Measurements from ENCODE around the gene FOXP1. TPM values are rescaled to one million over a fixed set of nuclear protein-coding genes. Genes with fewer than 3 reads are reported as not detected.

FOXP1 gene
- total and polyA plus RNA-seq, 2 of the 13 experiments (the other 11 are each of a cell fraction or from before 2014, with no cell fraction given), result 40.4 to 59.0 TPM

- TF ChIP-seq RBM39 (IDR thresholded peaks at IDR 0.05; ENCODE audit: low read depth, low read length, poor library complexity, severe bottlenecking) (no peak), PHF20 (CRISPR knock-in tag; IDR thresholded peaks at IDR 0.05) (no peak), SIN3B (IDR thresholded peaks at IDR 0.05; ENCODE audit: low read length) (no peak), SOX6 (IDR thresholded peaks at IDR 0.05) (no peak), SOX6 (CRISPR knock-in tag; IDR thresholded peaks at IDR 0.05) (peak; percentile 95), IKZF4 (CRISPR knock-in tag; IDR thresholded peaks at IDR 0.05; ENCODE audit: borderline replicate concordance, low read depth, not compliant biosample characterization) (no peak), ZNF329 (CRISPR knock-in tag; IDR thresholded peaks at IDR 0.05; ENCODE audit: low read depth) (no peak), ZSCAN31 (CRISPR knock-in tag; IDR thresholded peaks at IDR 0.05; ENCODE audit: low read depth) (no peak), ZNF567 (CRISPR knock-in tag; IDR thresholded peaks at IDR 0.05; ENCODE audit: borderline replicate concordance) (no peak), MIXL1 (CRISPR knock-in tag; IDR thresholded peaks at IDR 0.05) (no peak), YEATS2 (CRISPR knock-in tag; IDR thresholded peaks at IDR 0.05; ENCODE audit: borderline replicate concordance) (no peak), HCFC1 (IDR thresholded peaks at IDR 0.05; ENCODE audit: low read depth, low read length) (no peak), SP2 (CRISPR knock-in tag; IDR thresholded peaks at IDR 0.05) (no peak), ISL2 (CRISPR knock-in tag; IDR thresholded peaks at IDR 0.05) (peak; percentile 93), MTF2 (CRISPR knock-in tag; IDR thresholded peaks at IDR 0.05; ENCODE audit: borderline replicate concordance) (no peak), CHD2 (IDR thresholded peaks at IDR 0.05; ENCODE audit: low read depth, low read length) (no peak), ZNF280B (CRISPR knock-in tag; IDR thresholded peaks at IDR 0.05; ENCODE audit: borderline replicate concordance) (no peak), ZNF557 (CRISPR knock-in tag; IDR thresholded peaks at IDR 0.05) (no peak), ZNF546 (CRISPR knock-in tag; conservative IDR thresholded peaks at IDR 0.05) (no peak), ZNF292 (CRISPR knock-in tag; IDR thresholded peaks at IDR 0.05; ENCODE audit: borderline replicate concordance, low read depth) (no peak), PAWR (CRISPR knock-in tag; IDR thresholded peaks at IDR 0.05; ENCODE audit: borderline replicate concordance) (no peak), ZMAT3 (CRISPR knock-in tag; conservative IDR thresholded peaks at IDR 0.05) (no peak), ASH2L (IDR thresholded peaks at IDR 0.05; ENCODE audit: insufficient read length, low read depth, low read length) (peak; percentile 29)
- TF ChIP-seq, protein P1, sequence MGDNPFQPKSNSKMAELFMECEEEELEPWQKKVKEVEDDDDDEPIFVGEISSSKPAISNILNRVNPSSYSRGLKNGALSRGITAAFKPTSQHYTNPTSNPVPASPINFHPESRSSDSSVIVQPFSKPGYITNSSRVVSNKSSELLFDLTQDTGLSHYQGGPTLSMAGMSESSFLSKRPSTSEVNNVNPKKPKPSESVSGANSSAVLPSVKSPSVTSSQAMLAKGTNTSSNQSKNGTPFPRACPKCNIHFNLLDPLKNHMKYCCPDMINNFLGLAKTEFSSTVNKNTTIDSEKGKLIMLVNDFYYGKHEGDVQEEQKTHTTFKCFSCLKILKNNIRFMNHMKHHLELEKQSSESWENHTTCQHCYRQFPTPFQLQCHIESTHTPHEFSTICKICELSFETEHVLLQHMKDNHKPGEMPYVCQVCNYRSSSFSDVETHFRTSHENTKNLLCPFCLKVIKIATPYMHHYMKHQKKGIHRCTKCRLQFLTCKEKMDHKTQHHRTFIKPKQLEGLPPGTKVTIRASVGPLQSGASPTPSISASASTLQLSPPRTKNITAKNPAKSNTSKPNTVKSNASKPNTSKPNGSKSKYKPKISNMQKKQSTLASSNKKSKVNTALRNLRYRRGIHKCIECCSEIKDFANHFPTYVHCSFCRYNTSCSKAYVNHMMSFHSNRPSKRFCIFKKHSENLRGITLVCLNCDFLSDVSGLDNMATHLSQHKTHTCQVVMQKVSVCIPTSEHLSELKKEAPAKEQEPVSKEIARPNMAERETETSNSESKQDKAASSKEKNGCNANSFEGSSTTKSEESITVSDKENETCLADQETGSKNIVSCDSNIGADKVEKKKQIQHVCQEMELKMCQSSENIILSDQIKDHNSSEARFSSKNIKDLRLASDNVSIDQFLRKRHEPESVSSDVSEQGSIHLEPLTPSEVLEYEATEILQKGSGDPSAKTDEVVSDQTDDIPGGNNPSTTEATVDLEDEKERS (CRISPR knock-in tag; IDR thresholded peaks at IDR 0.05), result no peak
- TF ChIP-seq, protein P2, sequence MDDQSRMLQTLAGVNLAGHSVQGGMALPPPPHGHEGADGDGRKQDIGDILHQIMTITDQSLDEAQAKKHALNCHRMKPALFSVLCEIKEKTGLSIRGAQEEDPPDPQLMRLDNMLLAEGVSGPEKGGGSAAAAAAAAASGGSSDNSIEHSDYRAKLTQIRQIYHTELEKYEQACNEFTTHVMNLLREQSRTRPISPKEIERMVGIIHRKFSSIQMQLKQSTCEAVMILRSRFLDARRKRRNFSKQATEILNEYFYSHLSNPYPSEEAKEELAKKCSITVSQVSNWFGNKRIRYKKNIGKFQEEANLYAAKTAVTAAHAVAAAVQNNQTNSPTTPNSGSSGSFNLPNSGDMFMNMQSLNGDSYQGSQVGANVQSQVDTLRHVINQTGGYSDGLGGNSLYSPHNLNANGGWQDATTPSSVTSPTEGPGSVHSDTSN (CRISPR knock-in tag; IDR thresholded peaks at IDR 0.05; ENCODE audit: borderline replicate concordance), result no peak
- TF ChIP-seq, protein P3, sequence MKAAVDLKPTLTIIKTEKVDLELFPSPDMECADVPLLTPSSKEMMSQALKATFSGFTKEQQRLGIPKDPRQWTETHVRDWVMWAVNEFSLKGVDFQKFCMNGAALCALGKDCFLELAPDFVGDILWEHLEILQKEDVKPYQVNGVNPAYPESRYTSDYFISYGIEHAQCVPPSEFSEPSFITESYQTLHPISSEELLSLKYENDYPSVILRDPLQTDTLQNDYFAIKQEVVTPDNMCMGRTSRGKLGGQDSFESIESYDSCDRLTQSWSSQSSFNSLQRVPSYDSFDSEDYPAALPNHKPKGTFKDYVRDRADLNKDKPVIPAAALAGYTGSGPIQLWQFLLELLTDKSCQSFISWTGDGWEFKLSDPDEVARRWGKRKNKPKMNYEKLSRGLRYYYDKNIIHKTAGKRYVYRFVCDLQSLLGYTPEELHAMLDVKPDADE (CRISPR knock-in tag; IDR thresholded peaks at IDR 0.05), result no peak
Observed at GRCh38 chr3:71415681-71416122, 167.8 kb downstream of the FOXP1 start (continued).
